Endothelial cell of hepatic sinusoid (primary cell): ENCODE results near the gene STX4.

Experiments
- in situ Hi-C: cut with HindIII; loops from 2 replicates; pipeline ENCODE4 v1.10.0; 2017; ENCODE audit warnings: low sequenced_read_pairs

STX4 gene

DNA sequence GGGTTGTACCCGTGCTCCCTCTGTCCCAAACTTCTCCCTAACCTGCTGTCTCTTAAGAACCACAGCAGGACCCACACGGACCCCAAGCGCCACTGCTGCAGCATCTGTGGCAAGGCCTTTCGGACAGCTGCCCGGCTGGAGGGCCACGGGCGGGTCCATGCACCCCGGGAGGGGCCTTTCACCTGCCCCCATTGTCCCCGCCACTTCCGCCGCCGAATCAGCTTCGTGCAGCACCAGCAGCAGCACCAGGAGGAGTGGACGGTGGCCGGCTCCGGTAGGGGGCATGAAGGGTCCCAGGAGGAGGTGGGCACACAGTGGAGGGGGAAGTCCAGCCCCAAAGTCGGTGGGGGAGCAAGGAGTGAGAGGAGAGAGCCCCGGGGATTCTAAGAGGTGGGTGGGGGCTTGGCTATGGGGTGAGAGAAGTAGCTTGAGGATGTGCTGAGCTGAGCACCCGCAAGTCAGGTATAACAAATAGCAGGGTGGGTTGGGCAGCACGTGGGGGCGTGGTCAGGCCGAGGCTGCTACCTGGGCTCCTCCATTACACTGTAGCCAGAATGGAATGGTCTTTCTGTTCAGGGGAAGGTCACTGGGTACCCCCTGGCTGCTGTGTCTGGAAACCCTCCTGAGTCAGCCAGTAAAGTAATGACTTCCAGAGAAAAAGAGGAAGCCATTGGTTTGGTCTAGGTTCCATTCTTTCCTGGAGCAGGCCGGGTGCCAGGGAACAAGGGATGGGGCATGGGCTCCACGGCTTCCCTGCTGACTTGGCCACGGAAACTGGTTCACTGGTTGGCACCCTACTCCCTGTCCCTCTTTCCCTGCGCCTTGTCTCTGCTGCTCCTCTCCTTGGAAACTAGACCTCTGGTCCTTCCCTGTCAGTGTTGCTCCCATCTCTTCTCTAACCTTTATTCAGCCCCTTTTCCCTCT, 48.3 kb downstream of the STX4 start:
- in situ Hi-C loops, result no loop called here

DNA sequence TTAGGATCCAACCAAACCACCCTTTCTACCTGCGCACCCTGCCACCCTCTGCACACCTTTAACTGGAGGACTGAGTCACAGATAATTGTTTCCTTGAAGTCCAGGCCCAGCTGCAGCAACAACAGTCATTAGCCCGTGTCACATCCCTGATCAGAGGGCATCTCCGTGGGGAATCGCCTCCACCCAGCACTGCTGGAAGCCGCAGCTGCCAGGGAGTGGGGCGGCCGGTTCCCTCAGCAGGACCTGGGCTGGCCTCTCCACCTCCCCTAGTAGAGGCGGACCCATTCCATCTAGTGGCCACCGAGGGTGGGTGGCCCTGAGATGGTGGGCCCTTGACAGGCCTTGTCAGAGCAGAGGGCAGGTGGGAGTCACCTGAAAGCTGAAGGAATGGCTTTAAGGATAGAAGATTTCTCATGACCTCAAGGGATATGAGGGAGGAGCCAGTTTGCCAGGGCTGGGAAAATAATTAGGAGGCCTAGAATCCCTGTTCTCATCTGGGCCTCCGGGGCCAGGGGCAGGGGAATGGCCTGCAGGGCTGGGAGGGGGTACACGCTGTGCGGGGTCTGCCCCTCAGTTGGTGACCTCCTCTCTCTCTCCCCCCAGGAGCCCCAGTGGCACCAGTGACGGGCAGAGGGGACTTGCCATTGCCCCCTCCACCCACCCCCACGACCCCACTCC, 49.1 kb downstream of the STX4 start:
- in situ Hi-C loops, result no loop called here

DNA sequence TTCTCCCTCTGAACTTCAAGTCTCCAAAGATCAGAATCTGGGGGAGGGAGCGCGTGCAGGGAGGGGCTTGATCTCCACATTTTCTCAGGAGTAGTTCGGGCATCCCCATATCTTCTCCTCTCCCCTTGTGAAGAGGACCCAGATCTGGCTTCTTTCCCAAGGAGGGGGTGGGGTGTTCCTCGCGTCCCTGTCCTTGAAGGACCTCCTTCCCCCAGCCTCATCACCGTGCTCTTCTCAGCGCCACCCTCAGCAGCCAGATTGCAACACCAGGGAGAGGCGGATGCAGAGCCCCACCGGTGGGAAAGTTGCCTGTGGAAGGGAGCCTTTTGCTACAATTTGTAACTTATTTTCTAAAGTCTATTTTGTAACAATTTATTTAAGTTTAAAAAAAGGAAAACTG, 49.7 kb downstream of the STX4 start:
- in situ Hi-C loops, result no loop called here

DNA sequence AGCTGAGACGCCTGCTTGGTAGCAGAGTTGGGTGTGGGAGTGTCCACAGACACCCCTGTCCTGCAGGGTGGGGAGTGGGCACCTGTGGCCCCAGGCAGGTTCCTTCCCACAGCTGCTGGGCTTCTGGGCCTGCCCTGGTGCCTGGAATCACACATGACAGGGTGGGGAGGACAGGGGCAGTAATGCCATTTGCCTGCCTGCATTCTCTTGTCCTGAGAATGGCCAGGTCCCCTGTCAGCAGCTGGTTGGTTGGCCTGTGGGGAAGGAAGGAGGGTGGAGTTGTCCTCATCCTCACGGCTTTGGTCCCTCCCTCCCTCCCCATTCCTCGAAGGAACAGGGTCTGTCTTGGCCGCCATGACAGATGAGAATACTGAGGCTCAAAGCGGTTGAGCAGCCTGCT, 50.2 kb downstream of the STX4 start:
- in situ Hi-C loops, result no loop called here

DNA sequence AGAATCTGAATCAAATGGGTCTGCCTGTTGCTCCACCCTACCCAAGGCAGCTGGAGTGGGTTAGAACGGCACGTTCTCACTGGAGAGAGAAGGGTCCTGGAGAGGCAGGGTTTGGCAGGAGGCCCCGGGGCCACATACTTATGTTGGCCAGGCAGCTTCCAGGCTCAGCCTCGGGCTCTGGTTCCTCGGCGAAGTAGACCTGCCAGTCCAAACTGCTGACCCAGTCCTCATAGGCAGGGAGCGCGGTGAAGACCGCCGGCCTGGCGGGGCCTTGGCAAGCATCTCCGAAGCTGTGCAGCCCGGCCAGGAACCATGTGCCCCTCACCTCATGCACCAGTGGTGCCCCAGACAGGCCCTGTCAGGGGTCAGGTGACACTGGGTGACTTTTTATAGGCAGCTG, 50.6 kb downstream of the STX4 start:
- in situ Hi-C loops, result no loop called here

DNA sequence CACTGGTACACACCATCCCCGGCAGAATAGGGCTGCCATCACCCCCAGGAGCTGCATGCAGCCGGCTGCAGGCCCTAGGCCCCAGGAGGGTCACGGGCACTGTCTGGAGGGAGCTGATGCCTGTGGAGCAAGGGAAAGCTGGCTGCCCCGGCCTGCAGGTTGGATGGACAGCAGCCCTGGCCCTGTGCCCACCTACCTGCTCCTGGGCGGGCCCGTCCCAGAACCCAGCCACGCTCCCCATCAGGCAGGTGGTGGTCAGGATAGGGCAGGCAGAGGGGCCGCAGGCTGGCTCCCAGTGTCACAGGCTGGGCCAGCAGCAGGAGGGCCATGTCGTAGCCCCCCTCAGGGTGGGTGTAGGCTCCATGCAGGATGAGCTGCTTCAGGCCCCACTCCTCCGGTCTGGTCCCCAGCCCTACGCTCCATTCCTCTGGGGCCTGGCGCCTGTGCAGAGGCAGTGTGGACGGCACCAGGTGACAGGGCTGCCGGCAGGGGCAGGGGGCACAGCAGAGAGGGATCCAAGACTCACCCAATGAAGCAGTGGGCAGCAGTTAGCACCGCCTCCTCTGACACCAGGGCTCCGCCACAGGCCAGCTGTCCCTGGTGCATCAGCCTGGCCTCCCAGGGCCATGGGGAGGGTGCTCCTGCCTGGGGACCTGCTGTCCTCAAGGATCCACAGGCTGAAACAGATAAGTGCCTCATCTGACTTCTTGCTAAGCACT, 51.4 kb downstream of the STX4 start:
- in situ Hi-C loops, result no loop called here

DNA sequence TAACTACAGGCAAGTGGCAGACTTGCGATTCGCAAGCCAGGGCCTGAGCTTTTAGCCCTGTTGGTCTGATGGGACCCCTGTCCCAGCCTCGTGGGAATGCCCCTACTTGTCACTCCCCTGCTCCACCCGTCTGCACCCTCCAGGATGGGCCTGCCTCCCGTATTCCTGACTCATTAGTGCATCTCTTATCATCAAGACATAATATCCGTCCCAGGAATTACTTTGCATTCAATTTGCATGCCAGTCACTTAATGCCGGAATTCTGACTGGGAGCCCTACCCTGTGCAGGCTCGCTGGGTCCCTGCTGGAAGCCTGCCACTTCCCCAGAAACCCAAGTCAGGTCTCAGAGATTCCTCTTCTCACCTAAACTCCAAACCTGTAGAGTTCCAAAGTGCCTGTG, 52.1 kb downstream of the STX4 start:
- in situ Hi-C loops, result no loop called here

DNA sequence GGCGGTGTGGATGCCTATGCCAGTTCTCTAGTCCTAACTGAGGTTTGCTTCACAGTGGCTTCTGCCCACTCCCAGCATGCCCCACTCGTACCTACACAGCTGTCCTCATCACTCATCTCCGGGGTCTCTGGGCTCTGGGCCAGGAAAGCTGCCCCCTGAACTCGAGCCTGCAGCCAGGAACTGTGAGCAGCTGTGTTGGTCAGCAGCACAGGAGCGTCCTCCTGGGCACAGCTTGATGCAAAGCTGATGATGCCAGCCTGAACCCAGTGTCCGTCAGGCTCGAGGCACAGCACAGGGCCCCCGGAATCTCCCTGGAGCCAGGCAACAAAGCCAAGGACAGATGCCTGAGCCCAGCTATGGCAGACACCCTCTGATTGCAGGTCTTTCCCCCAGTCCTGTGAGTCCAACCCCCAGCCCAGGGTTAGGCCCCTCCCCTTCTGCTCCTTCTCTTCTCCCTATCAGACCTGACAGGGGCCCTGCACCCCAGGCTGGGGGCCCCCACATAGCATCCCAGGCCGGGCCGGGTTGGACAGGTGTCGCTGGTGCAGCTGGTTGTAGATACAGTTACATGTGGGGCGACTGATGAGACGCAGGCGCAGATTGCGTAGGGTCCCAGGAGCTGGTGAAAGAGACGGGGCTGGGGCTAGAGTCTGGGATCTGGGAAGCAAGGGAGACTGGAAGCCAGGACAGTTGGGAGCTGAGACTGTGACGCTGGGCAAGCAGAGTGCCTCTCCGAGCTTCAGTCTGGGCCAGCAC, 52.7 kb downstream of the STX4 start:
- in situ Hi-C loops, result no loop called here

DNA sequence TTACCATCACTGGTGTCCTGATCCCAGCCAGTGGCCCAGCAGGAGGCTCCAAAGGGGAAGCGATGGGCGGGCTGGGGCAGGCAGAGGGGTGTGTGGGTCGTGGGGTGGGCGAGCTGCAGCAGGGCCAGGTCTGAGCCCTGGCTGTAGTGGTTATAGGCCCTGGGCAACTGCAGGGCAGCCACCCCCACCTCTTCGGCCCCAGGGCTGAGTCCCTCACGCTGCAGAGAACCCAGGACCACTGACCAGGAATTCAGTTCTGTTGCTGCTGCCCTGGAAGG, 53.2 kb downstream of the STX4 start:
- in situ Hi-C loops, result no loop called here

DNA sequence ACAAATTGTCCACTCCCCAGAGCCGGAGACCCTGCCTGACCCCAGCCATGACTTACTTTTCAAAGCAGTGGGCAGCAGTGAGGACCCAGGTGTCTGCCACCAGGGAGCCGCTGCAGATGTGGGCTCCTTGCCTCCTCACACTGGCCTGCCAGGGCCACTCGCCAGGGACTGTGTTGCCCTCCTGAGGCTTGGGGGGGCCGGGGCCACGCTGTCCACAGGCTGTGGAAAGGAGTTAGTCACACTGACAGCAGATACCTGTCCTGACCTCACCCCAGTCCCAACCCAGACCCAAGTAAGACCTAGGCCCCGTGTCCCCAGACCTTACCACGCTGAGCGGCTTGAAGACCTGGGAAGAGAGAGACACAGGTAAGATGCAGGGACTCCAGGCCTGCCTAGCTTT, 54.1 kb downstream of the STX4 start:
- in situ Hi-C loops, result no loop called here

DNA sequence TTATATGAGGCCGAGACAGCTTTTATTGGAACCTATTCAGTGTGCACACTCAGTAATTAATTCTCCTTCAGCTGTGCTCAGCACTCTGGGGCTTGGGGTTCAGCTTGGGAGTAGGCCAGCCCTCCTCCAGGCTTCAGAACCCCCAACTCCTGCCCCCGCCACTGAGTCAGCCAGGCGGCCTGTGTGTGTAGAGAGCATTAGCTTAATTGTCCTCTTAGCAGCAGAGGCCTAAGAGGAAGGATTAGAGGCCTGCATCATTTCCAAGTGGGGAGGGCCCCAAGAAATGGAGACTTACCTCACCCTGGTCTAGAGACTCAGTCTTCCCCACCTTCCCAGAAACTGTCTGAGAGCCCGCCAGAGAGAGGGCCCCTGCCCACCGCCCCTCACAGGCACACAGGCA, 54.6 kb downstream of the STX4 start:
- in situ Hi-C loops, result no loop called here

DNA sequence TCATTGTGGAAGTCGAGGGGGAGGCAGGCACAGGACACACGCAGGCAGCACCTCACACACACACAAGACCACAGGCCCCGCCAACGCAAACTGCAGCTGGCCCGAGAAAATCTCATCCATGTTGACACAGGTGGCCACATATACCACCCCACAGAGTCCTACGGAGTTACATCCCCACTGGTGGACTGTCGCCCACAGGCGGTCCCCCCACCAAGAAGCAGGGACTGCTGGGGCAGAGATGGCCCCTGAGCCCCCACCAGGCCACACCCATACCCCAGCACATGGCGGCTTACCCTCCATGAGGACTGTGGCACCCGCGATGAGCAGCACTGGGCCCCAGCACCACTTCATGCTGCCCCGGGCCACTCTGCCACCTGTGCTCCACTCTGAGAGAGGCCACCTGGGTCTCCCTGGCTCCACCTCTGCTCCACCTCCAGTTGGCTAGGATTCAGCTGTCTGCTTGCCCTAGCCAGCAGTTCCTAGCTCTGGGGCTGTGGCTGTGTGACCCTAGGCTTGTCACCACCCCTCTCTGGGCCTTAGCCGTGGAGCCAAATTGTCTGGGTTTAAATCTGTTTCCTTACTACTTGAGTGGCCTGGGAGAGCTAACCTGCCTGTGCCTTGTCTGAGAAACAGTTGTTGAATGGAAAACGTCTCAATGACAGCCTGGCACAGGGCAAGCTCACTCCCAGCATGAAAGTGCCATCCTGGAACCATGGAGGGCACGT, 55.3 kb downstream of the STX4 start, which contains the start of gene PRSS53:
PRSS53 (minus strand) TSS at position 485 of the 725 bp plus-strand sequence; CDS start at position 351, 134 bp downstream.
- in situ Hi-C loops, result no loop called here

DNA sequence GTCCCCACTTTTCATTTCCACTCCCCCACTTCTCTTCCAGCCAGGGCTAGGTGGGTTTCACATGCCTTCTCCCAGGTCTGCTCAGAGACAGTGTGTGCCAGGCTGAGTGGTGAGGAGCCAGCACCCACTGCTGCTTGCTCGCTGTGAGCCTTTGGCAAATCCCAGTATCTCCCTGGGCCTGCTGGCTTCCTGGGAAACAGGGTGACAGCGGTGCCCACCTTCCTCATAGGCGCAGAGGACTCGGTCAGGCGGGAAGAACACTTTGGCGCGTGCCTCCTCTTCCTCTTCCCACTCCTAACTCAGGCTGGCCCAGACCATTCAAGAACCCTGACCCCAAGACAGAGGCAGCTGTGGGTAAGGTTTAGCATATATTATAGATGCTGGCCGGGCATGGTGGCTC, 55.8 kb downstream of the STX4 start:
- in situ Hi-C loops, result no loop called here
